Measurements from ENCODE around the gene PSMD13. TPM values are rescaled to one million over a fixed set of nuclear protein-coding genes. Genes with fewer than 3 reads are reported as not detected.

PSMD13 gene
- total and polyA plus RNA-seq, 7 donors: 108 to 265 (median 171) TPM

GRCh38 chr11:256952-257737 is 20.4 kb downstream of the PSMD13 start:
- Histone ChIP-seq H3K4me1 (no peaks in the 10 kb centered on the region), H3K9me3 (no peaks in the 10 kb centered on the region), H3K27ac (no peak overlapping the region), H3K4me3 (no peak overlapping the region), H3K36me3 (ENCODE audit: insufficient read depth in 1 of 2, low read depth in 1 of 2) (peaks cover 5 to 16% of the 10 kb centered on the region in 2 donors), H3K27me3 (ENCODE audit: insufficient read depth in 3 of 3, low read length in 2 of 3) (no peaks in the 10 kb centered on the region)
- no peak for TF ChIP-seq CTCF (IDR thresholded peaks at IDR 0.05)
- intact Hi-C loops (cut with DNase I): no loop called here
- DNase-seq (no peak), ATAC-seq (no peak)
- 82 to 86% (median 84%) methylated on average over 14 of the region's 14 CpGs for WGBS, 3 donors

GRCh38 chr11:257766-258493 is 21.2 kb downstream of the PSMD13 start:
- ATAC-seq: no peak
- no peak for TF ChIP-seq CTCF (IDR thresholded peaks at IDR 0.05)
- WGBS, 3 donors: 76 to 81% (median 80%) methylated on average over 15 of the region's 15 CpGs
- Histone ChIP-seq H3K9me3 (no peaks in the 10 kb centered on the region), H3K4me3 (no peak overlapping the region), H3K4me1 (no peaks in the 10 kb centered on the region), H3K27ac (no peak overlapping the region), H3K27me3 (ENCODE audit: insufficient read depth in 3 of 3, low read length in 2 of 3) (no peaks in the 10 kb centered on the region), H3K36me3 (ENCODE audit: insufficient read depth in 1 of 2, low read depth in 1 of 2) (peaks cover 0 to 8% of the 10 kb centered on the region in 2 donors)
- intact Hi-C loops (cut with DNase I): no loop called here
- no peak for DNase-seq

- Histone ChIP-seq H3K27ac (no peak overlapping the region), H3K4me1 (no peaks in the 10 kb centered on the region), H3K9me3 (no peaks in the 10 kb centered on the region), H3K36me3 (ENCODE audit: insufficient read depth in 1 of 2, low read depth in 1 of 2) (no peaks in the 10 kb centered on the region), H3K4me3 (no peak overlapping the region), H3K27me3 (ENCODE audit: insufficient read depth in 3 of 3, low read length in 2 of 3) (no peaks in the 10 kb centered on the region)
- no peak for ATAC-seq
- no peak for DNase-seq
- WGBS, 3 donors: 64 to 74% (median 70%) methylated on average over 10 of the region's 10 CpGs
- TF ChIP-seq CTCF (IDR thresholded peaks at IDR 0.05): no peak
- intact Hi-C loops (cut with DNase I): no loop called here
Observed at GRCh38 chr11:259413-259812, 22.6 kb downstream of the PSMD13 start.

- Histone ChIP-seq H3K27ac (no peak overlapping the region), H3K36me3 (ENCODE audit: insufficient read depth in 1 of 2, low read depth in 1 of 2) (no peaks in the 10 kb centered on the region), H3K4me1 (no peaks in the 10 kb centered on the region), H3K27me3 (ENCODE audit: insufficient read depth in 3 of 3, low read length in 2 of 3) (no peaks in the 10 kb centered on the region), H3K4me3 (no peak overlapping the region), H3K9me3 (peaks cover 3% of the 10 kb centered on the region)
- 86 to 90% (median 87%) methylated on average over 4 of the region's 4 CpGs for WGBS, 3 donors
- TF ChIP-seq CTCF (IDR thresholded peaks at IDR 0.05): no peak
- intact Hi-C loops (cut with DNase I): no loop called here
- DNase-seq (no peak), ATAC-seq (no peak)
Observed at GRCh38 chr11:261624-262023, 24.8 kb downstream of the PSMD13 start.
